Activated CD8-positive, alpha-beta T cell treated with anti-CD3 and anti-CD28 coated beads for 36 hours (primary cell): ENCODE measurements around the gene FAF1. TPM values are rescaled to one million over a fixed set of nuclear protein-coding genes. Genes with fewer than 3 reads are reported as not detected.

ENCODE experiments used
- ATAC-seq: fragments of 200-7000 bp; cut with Tn5 transposase; one replicate; pipeline ENCODE4 v1.10.0; 2021; ENCODE audit warnings: mild to moderate bottlenecking, moderate library complexity
- CTCF ChIA-PET: fragments of 350-600 bp; sonication (Branson Sonifier 250); formaldehyde crosslinking; loops from one replicate; lab custom pipeline; 2021; ENCODE audit warnings: antibody characterized with exemption; lab: Charles Lee
- POLR2A ChIA-PET: fragments of 350-600 bp; sonication (Branson Sonifier 250); formaldehyde crosslinking; loops from one replicate; lab custom pipeline; 2021; ENCODE audit warnings: antibody characterized with exemption; lab: Charles Lee
- DNase-seq: peaks from one replicate; pipeline ENCODE4 v3.0.0-alpha.2; 2020
- H3K27ac Mint-ChIP-seq: one replicate; pipeline ENCODE4 v1.8.0; 2021; ENCODE audit warnings: mild to moderate bottlenecking, mixed read lengths
- H3K27me3 Mint-ChIP-seq: one replicate; pipeline ENCODE4 v1.8.0; 2021; ENCODE audit warnings: mixed read lengths
- H3K36me3 Mint-ChIP-seq: one replicate; pipeline ENCODE4 v1.8.0; 2021; ENCODE audit warnings: low read depth, mixed read lengths
- H3K4me1 Mint-ChIP-seq: one replicate; pipeline ENCODE4 v1.8.0; 2021; ENCODE audit warnings: low read depth, mixed read lengths
- H3K4me3 Mint-ChIP-seq: one replicate; pipeline ENCODE4 v1.8.0; 2021; ENCODE audit warnings: mild to moderate bottlenecking, moderate library complexity, mixed read lengths
- H3K9me3 Mint-ChIP-seq: one replicate; pipeline ENCODE4 v1.8.0; 2021; ENCODE audit warnings: mixed read lengths
- CTCF ChIP-seq: fragments of 200-600 bp; IDR thresholded peaks from one replicate; pipeline ENCODE4 v1.8.0; 2022; ENCODE audit warnings: antibody characterized with exemption, mild to moderate bottlenecking
- intact Hi-C: fragments of 100-400 bp; cut with micrococcal nuclease; formaldehyde crosslinking; loops from one replicate; pipeline ENCODE4 v1.10.0; 2022
- total RNA-seq, 2 experiments: library from RNA; stranded (reverse); gene quantifications; one replicate each; pipeline ENCODE4 v1.2.3, GENCODE V29; 2021

The FAF1 gene
- total RNA-seq, 2 experiments from 2014 or later = 82.2 to 87.0 TPM

- no peak for ATAC-seq
- POLR2A ChIA-PET = no interaction called here
- Mint-ChIP-seq H3K27me3 (no peaks in the 10 kb centered on the region), H3K36me3 (peaks cover 19% of the 10 kb centered on the region), H3K4me1 (peaks cover 13% of the 10 kb centered on the region), H3K9me3 (peaks cover 7% of the 10 kb centered on the region), H3K4me3 (no peak overlapping the region), H3K27ac (no peak overlapping the region)
- DNase-seq = no peak
- intact Hi-C loops = no loop called here
- CTCF ChIA-PET = interaction anchor here (0.6 kb wide), 1 partner anchor 11 kb away, joined by 3 read pairs; no protein-coding TSS in a partner anchor
- no peak for TF ChIP-seq CTCF
These were observed 127.9 kb downstream of the FAF1 start for GRCh38 chr1:50832167-50832566.

GRCh38 chr1:50831300-50832061 is 128.6 kb downstream of the FAF1 start:
- intact Hi-C loops = no loop called here
- Mint-ChIP-seq H3K4me3 (no peak overlapping the region), H3K27ac (no peak overlapping the region), H3K27me3 (no peaks in the 10 kb centered on the region), H3K9me3 (peaks cover 6% of the 10 kb centered on the region), H3K36me3 (peaks cover 18% of the 10 kb centered on the region), H3K4me1 (peaks cover 13% of the 10 kb centered on the region)
- no peak for TF ChIP-seq CTCF
- CTCF ChIA-PET = interaction anchor here (1.2 kb wide), 1 partner anchor 12 kb away, joined by 3 read pairs; no protein-coding TSS in a partner anchor
- DNase-seq (no peak), ATAC-seq (no peak)
- POLR2A ChIA-PET = no interaction called here

DNA sequence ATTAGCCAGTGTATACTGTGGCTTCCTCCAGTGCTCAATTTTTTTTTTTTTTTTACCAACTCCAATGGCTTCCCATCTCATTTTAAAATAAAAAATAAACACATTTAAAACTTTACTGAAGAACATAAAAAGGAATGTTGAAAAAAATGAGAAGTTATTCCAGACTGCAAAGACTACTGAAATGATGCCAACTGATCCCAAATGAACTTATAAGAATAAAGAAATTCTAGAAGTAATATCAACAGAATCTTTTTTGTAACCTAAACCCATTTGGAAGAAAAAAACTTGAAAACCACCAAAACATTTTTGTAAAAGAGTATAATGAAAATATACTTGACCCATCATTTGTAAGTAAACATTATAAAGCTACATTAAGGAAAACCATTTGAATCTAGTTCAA is 129.4 kb downstream of the FAF1 start:
- intact Hi-C loops = no loop called here
- no peak overlapping the region for H3K27ac Mint-ChIP-seq
- POLR2A ChIA-PET = no interaction called here

GRCh38 chr1:50829014-50829958 is 130.8 kb downstream of the FAF1 start:
- Mint-ChIP-seq H3K9me3 (peaks cover 5% of the 10 kb centered on the region), H3K27me3 (no peaks in the 10 kb centered on the region), H3K36me3 (peaks cover 16% of the 10 kb centered on the region), H3K27ac (no peak overlapping the region), H3K4me1 (peaks cover 12% of the 10 kb centered on the region), H3K4me3 (no peak overlapping the region)
- intact Hi-C loops = no loop called here
- TF ChIP-seq CTCF = no peak
- no peak for DNase-seq
- no peak for ATAC-seq
- ChIA-PET POLR2A (no interaction called here), CTCF (interaction anchor here (1.3 kb wide), 1 partner anchor 54 kb away, joined by 3 read pairs; no protein-coding TSS in a partner anchor)

More for the DNA sequence above, 129.4 kb downstream of the FAF1 start:
- Mint-ChIP-seq H3K4me3 (no peak overlapping the region), H3K4me1 (peaks cover 15% of the 10 kb centered on the region), H3K36me3 (peaks cover 18% of the 10 kb centered on the region), H3K9me3 (peaks cover 5% of the 10 kb centered on the region), H3K27me3 (no peaks in the 10 kb centered on the region)
- TF ChIP-seq CTCF = no peak
- CTCF ChIA-PET = interaction anchor here (1.2 kb wide), 1 partner anchor 11 kb away, joined by 3 read pairs; no protein-coding TSS in a partner anchor
- no peak for ATAC-seq
- no peak for DNase-seq
